Temporal lobe (tissue), 1 donor: ENCODE results near the gene GLS2. TPM values are rescaled to one million over a fixed set of nuclear protein-coding genes. Genes with fewer than 3 reads are reported as not detected.

Source experiments
- total RNA-seq: library from RNA; depleted of rRNA; stranded (reverse); fragments of >200 nt; gene quantifications from one replicate; pipeline ENCODE4 v1.2.3, GENCODE V29; 2014

GLS2 gene
- total RNA-seq, 1 donor from 2014 or later = 4.2 TPM

Other genes with a start within 250 kb of the GLS2 start
- gene ANKRD52, start 229.8 kb downstream of the GLS2 start, total RNA-seq = 11.3 TPM
- 7.1 TPM for gene COQ10A, start 221.2 kb downstream of the GLS2 start, total RNA-seq
- gene CS, start 187.8 kb downstream of the GLS2 start, total RNA-seq = 102 TPM
- 32.0 TPM for gene CNPY2, start 172.2 kb downstream of the GLS2 start, total RNA-seq
- gene PAN2, start 154.2 kb downstream of the GLS2 start, total RNA-seq = 22.9 TPM
- not detected for gene IL23A, start 149.3 kb downstream of the GLS2 start, total RNA-seq
- gene STAT2, start 128.1 kb downstream of the GLS2 start, total RNA-seq = 58.8 TPM
- not detected for gene APOF, start 125.3 kb downstream of the GLS2 start, total RNA-seq
- gene TIMELESS, start 38.7 kb downstream of the GLS2 start, total RNA-seq = 4.2 TPM
- gene MIP, start 33.5 kb downstream of the GLS2 start, total RNA-seq = not detected
- gene SPRYD4, start 19.6 kb downstream of the GLS2 start, total RNA-seq = 1.5 TPM
- 3.9 TPM for gene RBMS2, start 33.7 kb upstream of the GLS2 start, total RNA-seq
- 16.5 TPM for gene BAZ2A, start 142.2 kb upstream of the GLS2 start, total RNA-seq
- 345 TPM for gene ATP5F1B, start 157.8 kb upstream of the GLS2 start, total RNA-seq
- 100 TPM for gene PTGES3, start 200.1 kb upstream of the GLS2 start, total RNA-seq
- 899 TPM for gene NACA, start 237.1 kb upstream of the GLS2 start, total RNA-seq